ENCODE results near the gene NR2E1. TPM values are rescaled to one million over a fixed set of nuclear protein-coding genes. Genes with fewer than 3 reads are reported as not detected.

NR2E1 gene
- total and polyA plus RNA-seq, 2 of the 13 experiments (the other 11 are each of a cell fraction or from before 2014, with no cell fraction given), result not detected

DNA sequence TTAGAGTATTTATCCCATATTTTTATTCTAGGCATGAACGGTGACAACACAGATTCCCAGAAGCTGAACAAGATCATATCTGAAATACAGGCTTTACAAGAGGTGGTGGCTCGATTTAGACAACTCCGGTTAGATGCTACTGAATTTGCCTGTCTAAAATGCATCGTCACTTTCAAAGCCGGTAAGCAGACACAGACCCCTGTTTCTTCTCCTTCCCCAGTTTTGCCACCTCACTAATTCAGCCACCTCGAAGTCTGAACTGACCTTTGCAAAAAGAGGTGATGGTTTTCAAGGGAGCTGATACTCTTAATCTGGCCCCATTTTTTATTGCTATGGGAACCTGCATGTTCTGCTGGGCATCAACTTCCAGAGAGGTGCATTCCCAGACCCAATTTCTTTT is 15.0 kb downstream of the NR2E1 start:
- Histone ChIP-seq H3K36me3 (replicated peaks in 1 of 2; ENCODE audit: control insufficient read depth in 1 of 2, insufficient read depth in 2 of 2, low read length in 2 of 2) (no peaks in the 10 kb centered on the region), H3K4me2 (ENCODE audit: low read depth, low read length) (no peak overlapping the region), H3K27me3 (ENCODE audit: control insufficient read depth in 1 of 2, insufficient read depth in 2 of 2, low read length in 2 of 2) (peaks cover 1 to 30% of the 10 kb centered on the region in 2 experiments; a peak in 3 of 5 replicates), H3K4me1 (ENCODE audit: insufficient read depth, low read length) (peaks cover 8% of the 10 kb centered on the region; the same call in 1 of the 2 replicates), H2AFZ (ENCODE audit: low read length) (no peak overlapping the region), H3K4me3 (replicated peaks in 1 of 3; ENCODE audit: insufficient read depth in 1 of 3, low read depth in 2 of 3, low read length in 3 of 3) (no peak overlapping the region), H3K27ac (ENCODE audit: extremely low read length, insufficient read depth, low read length) (no peak overlapping the region), H3K9ac (ENCODE audit: insufficient read depth, low read depth, low read length) (no peak overlapping the region), H4K20me1 (ENCODE audit: insufficient read depth, low read length) (no peaks in the 10 kb centered on the region), H3K9me3 (ENCODE audit: low read length) (no peaks in the 10 kb centered on the region), H3K79me2 (ENCODE audit: insufficient read depth, low read length) (no peaks in the 10 kb centered on the region)
- CTCF ChIA-PET (ENCODE audit: low intra/inter-chr PET ratio, low total read pairs), result no interaction called here
- in situ Hi-C loops (cut with HindIII; ENCODE audit: extremely low pct_ligation_motif_present, low pct_unique_long_range_greater_than_20kb), result no loop called here
- intact Hi-C loops (cut with micrococcal nuclease; ENCODE audit: unreplicated experiment), result no loop called here
- no peak for DNase-seq (ENCODE audit: low spot score)
- FAIRE-seq, result no peak
- no peak for ATAC-seq
- no peak for TF ChIP-seq ZFP41 (CRISPR knock-in tag; IDR thresholded peaks at IDR 0.05; ENCODE audit: borderline replicate concordance)
- TF ChIP-seq, protein P1, sequence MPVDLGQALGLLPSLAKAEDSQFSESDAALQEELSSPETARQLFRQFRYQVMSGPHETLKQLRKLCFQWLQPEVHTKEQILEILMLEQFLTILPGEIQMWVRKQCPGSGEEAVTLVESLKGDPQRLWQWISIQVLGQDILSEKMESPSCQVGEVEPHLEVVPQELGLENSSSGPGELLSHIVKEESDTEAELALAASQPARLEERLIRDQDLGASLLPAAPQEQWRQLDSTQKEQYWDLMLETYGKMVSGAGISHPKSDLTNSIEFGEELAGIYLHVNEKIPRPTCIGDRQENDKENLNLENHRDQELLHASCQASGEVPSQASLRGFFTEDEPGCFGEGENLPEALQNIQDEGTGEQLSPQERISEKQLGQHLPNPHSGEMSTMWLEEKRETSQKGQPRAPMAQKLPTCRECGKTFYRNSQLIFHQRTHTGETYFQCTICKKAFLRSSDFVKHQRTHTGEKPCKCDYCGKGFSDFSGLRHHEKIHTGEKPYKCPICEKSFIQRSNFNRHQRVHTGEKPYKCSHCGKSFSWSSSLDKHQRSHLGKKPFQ (CRISPR knock-in tag; IDR thresholded peaks at IDR 0.05; ENCODE audit: insufficient replicate concordance), result no peak
- no peak for TF ChIP-seq CBX2 (IDR thresholded peaks at IDR 0.05; ENCODE audit: low read depth, low read length)
- no peak for TF ChIP-seq CBX2 (CRISPR knock-in tag; IDR thresholded peaks at IDR 0.05; ENCODE audit: low read depth)
- TF ChIP-seq HNF4G (IDR thresholded peaks at IDR 0.05; ENCODE audit: borderline replicate concordance, low read depth, low read length), result no peak
- no peak for TF ChIP-seq HNF4G (CRISPR knock-in tag; IDR thresholded peaks at IDR 0.05; ENCODE audit: borderline replicate concordance, low read depth)
- TF ChIP-seq TBX3 (IDR thresholded peaks at IDR 0.05; ENCODE audit: borderline replicate concordance), result no peak
- no peak for TF ChIP-seq HMG20A (CRISPR knock-in tag; IDR thresholded peaks at IDR 0.05; ENCODE audit: borderline replicate concordance)
- no peak for TF ChIP-seq ZNF3 (CRISPR knock-in tag; IDR thresholded peaks at IDR 0.05)
- TF ChIP-seq RARA (CRISPR knock-in tag; IDR thresholded peaks at IDR 0.05), result no peak
- TF ChIP-seq NFYB (CRISPR knock-in tag; IDR thresholded peaks at IDR 0.05), result no peak
- BruUV-seq (replicated peaks), result no TSS peak
- POLR2A ChIA-PET, result no interaction called here
- WGBS (ENCODE audit: low lambda C conversion rate), result 54% methylated on average over 6 of the region's 6 CpGs
